Measurements from ENCODE around the gene SMCO2. TPM values are rescaled to one million over a fixed set of nuclear protein-coding genes. Genes with fewer than 3 reads are reported as not detected.

The SMCO2 gene
- total RNA-seq, 1 experiment from 2014 or later, result 0.36 TPM

- H3K27me3 ChIP-seq (ENCODE audit: control insufficient read depth, insufficient read depth, low read length), result no peaks in the 10 kb centered on the region
- H3K9me3 ChIP-seq (ENCODE audit: control insufficient read depth, insufficient read depth, low read depth, low read length), result no peaks in the 10 kb centered on the region
- no peak overlapping the region for H3K4me3 ChIP-seq (ENCODE audit: low read depth in 2 of 2, low read length in 2 of 2)
- ATAC-seq (no peak), DNase-seq (ENCODE audit: low read depth, low spot score) (no peak)
- TF ChIP-seq CTCF (IDR thresholded peaks at IDR 0.05) (no peak), POLR2AphosphoS5 (IDR thresholded peaks at IDR 0.05; ENCODE audit: low read depth, low read length) (no peak), TCF7L2 (IDR thresholded peaks at IDR 0.05; ENCODE audit: low read depth, low read length) (no peak), SIN3A (IDR thresholded peaks at IDR 0.05; ENCODE audit: borderline replicate concordance, insufficient read depth, low read depth, low read length) (no peak)
- TF ChIP-seq, protein P1, sequence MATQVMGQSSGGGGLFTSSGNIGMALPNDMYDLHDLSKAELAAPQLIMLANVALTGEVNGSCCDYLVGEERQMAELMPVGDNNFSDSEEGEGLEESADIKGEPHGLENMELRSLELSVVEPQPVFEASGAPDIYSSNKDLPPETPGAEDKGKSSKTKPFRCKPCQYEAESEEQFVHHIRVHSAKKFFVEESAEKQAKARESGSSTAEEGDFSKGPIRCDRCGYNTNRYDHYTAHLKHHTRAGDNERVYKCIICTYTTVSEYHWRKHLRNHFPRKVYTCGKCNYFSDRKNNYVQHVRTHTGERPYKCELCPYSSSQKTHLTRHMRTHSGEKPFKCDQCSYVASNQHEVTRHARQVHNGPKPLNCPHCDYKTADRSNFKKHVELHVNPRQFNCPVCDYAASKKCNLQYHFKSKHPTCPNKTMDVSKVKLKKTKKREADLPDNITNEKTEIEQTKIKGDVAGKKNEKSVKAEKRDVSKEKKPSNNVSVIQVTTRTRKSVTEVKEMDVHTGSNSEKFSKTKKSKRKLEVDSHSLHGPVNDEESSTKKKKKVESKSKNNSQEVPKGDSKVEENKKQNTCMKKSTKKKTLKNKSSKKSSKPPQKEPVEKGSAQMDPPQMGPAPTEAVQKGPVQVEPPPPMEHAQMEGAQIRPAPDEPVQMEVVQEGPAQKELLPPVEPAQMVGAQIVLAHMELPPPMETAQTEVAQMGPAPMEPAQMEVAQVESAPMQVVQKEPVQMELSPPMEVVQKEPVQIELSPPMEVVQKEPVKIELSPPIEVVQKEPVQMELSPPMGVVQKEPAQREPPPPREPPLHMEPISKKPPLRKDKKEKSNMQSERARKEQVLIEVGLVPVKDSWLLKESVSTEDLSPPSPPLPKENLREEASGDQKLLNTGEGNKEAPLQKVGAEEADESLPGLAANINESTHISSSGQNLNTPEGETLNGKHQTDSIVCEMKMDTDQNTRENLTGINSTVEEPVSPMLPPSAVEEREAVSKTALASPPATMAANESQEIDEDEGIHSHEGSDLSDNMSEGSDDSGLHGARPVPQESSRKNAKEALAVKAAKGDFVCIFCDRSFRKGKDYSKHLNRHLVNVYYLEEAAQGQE (IDR thresholded peaks at IDR 0.05; ENCODE audit: insufficient read depth in 1 of 2, low read depth in 2 of 2, low read length in 1 of 2), result no peak
- in situ Hi-C loops (cut with HindIII; ENCODE audit: low pct_unique_long_range_greater_than_20kb, low sequenced_read_pairs) (no loop called here), intact Hi-C loops (cut with micrococcal nuclease; ENCODE audit: unreplicated experiment) (no loop called here)
- POLR2A ChIA-PET, result interaction anchor here (1.0 kb wide), 1 partner anchor 10 kb away, joined by 3 read pairs; no protein-coding TSS in a partner anchor
- H3K4me1 ChIP-seq (ENCODE audit: control insufficient read depth, insufficient read depth, low read length), result peaks cover 22% of the 10 kb centered on the region
- CTCF ChIA-PET, result no interaction called here
- no peak overlapping the region for H3K27ac ChIP-seq (ENCODE audit: low read length)
- no TSS peak for BruUV-seq (replicated peaks)
- H3K36me3 ChIP-seq (ENCODE audit: control insufficient read depth, insufficient read depth, low read length), result no peaks in the 10 kb centered on the region
These were observed 87.7 kb downstream of the SMCO2 start for GRCh38 chr12:27534060-27534764.

- ChIA-PET CTCF (no interaction called here), POLR2A (no interaction called here)
- H3K36me3 ChIP-seq (ENCODE audit: control insufficient read depth, insufficient read depth, low read length), result no peaks in the 10 kb centered on the region
- H3K27me3 ChIP-seq (ENCODE audit: control insufficient read depth, insufficient read depth, low read length), result no peaks in the 10 kb centered on the region
- H3K9me3 ChIP-seq (ENCODE audit: control insufficient read depth, insufficient read depth, low read depth, low read length), result no peaks in the 10 kb centered on the region
- in situ Hi-C loops (cut with HindIII; ENCODE audit: low pct_unique_long_range_greater_than_20kb, low sequenced_read_pairs) (no loop called here), intact Hi-C loops (cut with micrococcal nuclease; ENCODE audit: unreplicated experiment) (no loop called here)
- H3K4me3 ChIP-seq (ENCODE audit: low read depth in 2 of 2, low read length in 2 of 2), result no peak overlapping the region
- no peak for TF ChIP-seq SIN3A (IDR thresholded peaks at IDR 0.05; ENCODE audit: borderline replicate concordance, insufficient read depth, low read depth, low read length)
- no peak for TF ChIP-seq TCF7L2 (IDR thresholded peaks at IDR 0.05; ENCODE audit: low read depth, low read length)
- no peak for TF ChIP-seq CTCF (IDR thresholded peaks at IDR 0.05)
- TF ChIP-seq, protein P1 (IDR thresholded peaks at IDR 0.05; ENCODE audit: insufficient read depth in 1 of 2, low read depth in 2 of 2, low read length in 1 of 2), result no peak
- TF ChIP-seq POLR2AphosphoS5 (IDR thresholded peaks at IDR 0.05; ENCODE audit: low read depth, low read length), result no peak
- peaks cover 27% of the 10 kb centered on the region for H3K4me1 ChIP-seq (ENCODE audit: control insufficient read depth, insufficient read depth, low read length)
- H3K27ac ChIP-seq (ENCODE audit: low read length), result no peak overlapping the region
- ATAC-seq, result no peak
- no peak for DNase-seq (ENCODE audit: low read depth, low spot score)
- no TSS peak for BruUV-seq (replicated peaks)
These were observed 88.2 kb downstream of the SMCO2 start for GRCh38 chr12:27534765-27535161.

All from Panc1 (cell line).